Fibroblast of skin of right quadriceps (primary cell): ENCODE data around the gene COL15A1.

Experiments
- DNase-seq: peaks from one replicate; pipeline ENCODE4 v3.0.0-alpha.2; 2013

The COL15A1 gene

DNA sequence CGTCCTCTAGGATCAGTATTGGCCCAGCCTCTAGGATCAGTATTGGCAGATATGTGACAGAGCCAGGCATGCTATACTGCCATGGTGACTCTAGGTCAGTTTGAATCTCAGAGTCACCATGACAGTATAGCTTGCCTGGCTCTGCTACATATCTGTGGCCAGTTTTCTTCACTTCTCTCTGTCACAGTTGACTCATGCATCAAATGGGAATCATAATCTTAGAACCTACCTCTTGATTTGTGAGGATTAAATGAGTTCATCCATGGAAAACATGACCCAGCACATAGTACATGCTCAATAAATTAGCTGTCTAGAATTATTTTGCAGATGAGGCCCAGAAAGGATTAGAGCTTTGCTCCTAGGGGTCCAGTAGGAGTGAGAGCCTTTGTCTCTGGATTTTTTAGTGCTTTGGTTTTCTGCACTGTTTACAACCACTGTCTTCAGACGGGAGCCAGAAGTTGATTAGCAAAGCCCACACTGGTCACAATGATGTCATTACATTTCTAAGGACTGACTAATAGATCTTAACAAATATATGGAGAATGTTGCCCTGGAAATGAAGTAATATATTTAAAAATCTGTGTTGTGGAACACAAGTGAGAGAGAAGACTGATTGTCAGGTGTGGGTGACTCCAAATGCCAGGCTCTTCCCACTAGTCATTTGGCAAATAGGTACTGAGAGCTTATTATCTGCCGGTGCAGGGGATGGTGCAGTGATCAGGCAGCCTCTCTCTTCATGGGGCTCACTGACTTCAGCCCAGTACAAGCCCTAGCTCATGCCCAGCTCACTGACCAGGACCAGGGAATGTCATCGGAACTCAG lies 76.0 kb downstream of the COL15A1 start:
- peak; percentile 98 for DNase-seq

- DNase-seq, result no peak
Measured at GRCh38 chr9:99020786-99021436, 77.2 kb downstream of the COL15A1 start.

DNA sequence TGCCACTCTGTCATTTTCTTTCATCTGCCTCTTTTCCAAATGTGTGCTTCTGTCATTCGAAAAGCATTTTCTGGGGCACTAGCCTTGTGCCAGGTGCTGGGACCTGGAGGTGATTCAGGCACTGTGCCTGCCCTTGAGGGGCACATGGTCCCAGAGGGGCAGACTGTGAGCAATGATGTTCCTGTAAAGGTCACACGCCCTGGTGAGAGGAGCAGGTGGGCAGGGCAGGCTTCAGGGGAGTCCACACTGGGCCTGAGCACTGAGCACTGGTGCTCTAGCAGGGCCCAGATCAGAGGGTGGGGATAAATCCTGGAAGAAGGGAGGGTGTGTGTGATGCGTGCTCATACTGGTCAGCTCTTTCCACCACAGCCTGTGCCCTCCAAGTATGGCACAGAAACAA lies 77.8 kb downstream of the COL15A1 start:
- DNase-seq, result no peak

DNA sequence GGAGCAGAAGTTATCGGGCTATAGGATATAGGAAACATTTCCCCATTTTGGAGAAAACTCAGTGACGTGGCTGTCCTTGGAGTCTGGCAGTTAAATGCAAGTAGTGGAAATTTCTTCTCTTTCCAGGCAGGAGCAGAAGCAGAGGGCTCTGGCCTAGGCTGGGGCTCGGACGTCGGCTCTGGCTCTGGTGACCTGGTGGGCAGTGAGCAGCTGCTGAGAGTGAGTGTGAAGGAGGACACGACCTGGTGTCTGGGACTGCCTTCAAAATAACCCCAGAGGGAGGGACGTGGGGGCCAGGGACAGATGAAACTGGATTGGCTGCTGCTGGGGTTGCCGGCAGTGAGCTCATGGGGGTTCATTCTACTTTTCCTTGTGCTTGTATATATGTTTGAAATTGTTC lies 79.5 kb downstream of the COL15A1 start:
- DNase-seq, result no peak

DNA sequence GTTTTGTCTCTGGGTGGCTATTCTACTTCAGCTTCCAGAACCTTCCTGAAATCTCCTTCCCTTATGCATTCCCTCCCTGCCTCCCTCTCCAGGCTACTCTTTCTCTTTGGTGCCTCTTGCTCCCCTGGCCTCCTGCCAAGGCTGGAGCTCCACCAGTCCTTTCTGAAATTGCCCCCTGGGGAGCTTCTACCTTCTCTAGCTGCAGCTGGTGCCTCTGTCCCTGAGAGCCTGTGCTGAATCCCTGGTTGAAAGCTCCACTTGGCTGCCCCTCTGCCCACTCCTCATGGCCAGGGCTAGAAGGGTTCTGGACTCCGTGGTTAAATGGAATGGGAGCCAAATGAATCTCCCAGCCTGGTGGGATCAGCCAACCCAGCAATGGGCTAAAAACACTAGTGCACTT lies 80.1 kb downstream of the COL15A1 start:
- DNase-seq, result peak; percentile 81

DNA sequence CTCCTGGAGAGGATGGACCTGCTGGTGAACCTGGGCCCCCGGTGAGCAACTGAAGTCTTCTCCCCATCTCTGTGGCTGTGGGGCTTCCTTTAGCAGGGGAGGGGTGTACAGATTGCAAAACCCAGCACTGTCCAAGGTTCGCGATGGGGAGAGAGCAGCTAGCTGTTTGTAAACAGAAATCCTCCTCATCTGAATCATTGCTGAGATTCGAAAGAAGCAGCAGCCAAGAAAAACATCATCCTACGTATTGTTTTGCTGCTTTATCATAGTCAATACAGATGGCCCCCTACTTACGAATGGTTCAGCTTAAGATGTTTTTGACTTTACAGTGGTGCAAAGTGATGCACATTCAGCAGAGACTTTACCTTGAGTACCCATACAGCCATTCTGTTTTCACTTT lies 81.3 kb downstream of the COL15A1 start:
- no peak for DNase-seq

DNA sequence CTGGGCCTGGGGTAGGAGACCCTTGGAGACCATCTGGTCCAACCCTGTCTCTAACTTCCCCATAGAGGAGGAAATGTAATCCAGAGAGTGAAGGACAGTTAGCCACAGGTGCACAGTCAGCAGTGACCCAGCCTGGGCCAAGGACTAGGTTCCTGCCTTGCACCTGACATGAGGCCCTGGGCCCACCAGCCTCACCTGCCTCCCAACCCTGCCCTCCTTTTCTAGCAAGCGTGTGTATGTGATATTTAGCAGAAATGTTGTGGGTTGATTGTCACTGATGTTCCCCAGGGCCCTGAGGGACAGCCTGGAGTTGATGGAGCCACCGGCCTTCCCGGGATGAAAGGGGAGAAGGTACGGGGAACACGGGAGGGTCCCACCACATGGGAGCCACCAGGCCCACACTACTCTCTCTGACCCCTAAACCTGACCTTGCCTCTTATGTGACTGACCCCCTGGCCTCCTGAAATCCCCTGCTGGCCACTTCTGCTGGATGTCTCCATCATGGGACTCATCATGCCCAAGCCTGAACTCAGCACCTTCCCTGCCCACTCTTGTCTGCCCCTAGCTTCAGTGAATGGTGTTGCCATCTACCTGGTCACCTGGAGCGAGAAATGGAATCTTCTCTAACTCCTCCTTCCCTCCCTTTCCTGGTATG lies 82.0 kb downstream of the COL15A1 start:
- DNase-seq, result no peak

- no peak for DNase-seq
Measured at GRCh38 chr9:99026271-99026955, 82.7 kb downstream of the COL15A1 start.

GRCh38 chr9:99026956-99027298 lies 83.2 kb downstream of the COL15A1 start:
- DNase-seq, result no peak

GRCh38 chr9:99027443-99027842 lies 83.7 kb downstream of the COL15A1 start:
- no peak for DNase-seq

- peak; percentile 30 for DNase-seq
Measured at GRCh38 chr9:99029083-99029645, 85.5 kb downstream of the COL15A1 start.

DNA sequence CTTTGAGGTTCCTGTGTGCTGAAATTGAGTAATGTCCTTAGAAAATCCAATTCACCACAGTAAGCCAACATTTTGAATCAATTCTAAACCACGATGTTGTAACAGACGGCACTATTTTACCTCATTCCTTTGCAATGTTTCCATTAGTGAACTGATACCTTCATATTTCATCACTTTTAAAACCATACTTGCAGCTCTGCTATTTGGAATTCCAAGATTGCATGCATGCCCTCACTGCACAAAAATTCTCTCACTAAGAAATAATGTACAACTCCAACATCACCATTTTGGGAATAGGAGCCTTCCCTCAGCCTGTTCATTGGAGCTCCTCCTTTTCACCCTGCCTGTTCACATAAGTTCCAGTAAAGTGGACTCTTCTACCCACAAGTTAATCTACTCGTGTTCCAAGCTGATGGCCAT lies 86.4 kb downstream of the COL15A1 start:
- peak; percentile 98 for DNase-seq

DNA sequence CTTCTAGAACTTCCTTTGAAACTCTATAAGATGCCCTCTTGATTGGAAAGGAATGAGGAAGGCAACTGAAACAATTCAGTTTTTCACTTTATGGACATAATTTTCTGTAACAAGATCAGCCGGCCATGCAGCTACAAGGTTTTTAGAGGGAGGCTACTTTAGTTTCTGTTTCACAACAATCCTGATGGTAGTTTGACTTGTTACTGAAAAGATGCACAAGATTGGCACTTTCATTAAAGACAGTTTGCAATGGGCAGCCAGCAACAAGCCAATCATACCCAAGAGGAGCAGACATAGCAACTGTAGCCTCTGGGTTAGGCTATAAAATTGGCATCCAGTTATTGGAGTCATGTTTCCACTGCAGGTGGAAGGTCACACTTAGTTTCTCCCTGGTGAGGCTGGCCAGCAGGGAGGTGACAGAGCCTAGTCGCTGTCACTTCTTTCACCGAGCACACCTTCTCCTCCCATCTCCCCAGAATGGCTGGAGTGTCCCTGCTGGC lies 87.0 kb downstream of the COL15A1 start:
- DNase-seq, result no peak

DNA sequence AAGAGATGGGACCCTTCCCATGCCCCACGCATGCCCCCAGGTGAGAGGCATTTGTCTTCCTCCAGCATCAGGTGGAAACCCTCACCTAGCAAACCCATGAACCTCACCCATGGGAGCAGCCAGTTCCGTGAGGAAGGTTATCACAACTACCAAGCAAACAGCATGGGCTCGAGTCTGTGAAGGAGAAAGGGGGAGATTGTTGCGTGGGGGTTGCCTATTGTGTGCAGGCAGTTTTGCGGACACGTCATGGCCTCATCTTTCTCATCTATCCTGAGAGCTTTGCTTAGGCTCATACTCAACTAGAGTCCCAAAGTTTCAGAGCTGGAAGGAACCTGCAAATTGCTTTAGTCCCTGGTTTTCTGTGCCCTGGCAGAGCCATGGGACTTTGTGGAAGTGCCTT lies 87.6 kb downstream of the COL15A1 start:
- DNase-seq, result no peak

GRCh38 chr9:99031994-99032393 lies 88.3 kb downstream of the COL15A1 start:
- no peak for DNase-seq

DNA sequence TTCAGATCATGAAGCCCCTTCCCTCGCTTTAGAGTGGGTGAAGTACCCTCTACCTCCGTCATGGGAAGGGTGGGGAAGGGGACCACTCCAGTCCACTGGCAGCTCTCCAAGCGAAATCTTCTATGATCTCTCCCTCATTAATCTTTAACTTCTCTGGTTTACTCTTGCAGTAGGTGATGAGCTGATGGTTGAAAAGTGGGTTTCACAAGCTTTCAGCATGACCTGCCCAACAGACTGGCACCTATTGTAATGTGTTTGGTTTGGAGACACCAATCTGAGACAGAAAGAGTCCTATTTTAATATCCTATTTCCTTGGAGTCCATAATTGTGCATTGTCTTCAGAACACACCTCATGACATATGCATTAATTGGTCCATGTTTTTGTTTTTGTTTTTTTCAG lies 90.4 kb downstream of the COL15A1 start:
- DNase-seq, result no peak

DNA sequence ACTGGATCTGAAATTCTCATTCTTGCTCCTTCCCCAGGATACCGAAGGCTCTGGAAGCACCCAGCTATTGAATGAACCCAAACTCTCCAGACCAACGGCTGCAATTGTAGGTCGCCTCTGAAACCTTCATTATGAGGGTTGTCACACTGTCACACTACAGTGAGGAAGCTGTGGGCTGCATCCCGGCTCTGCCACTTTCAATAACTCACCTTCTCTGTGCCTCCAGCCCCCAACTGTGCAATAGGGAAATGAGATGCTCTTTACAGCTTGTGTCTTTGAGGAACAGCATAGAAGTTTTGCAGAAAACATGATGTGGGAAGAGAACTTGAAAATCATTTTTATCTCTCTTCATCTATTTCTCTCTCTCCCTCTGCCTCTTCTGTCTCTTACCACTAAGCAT lies 91.6 kb downstream of the COL15A1 start:
- no peak for DNase-seq

GRCh38 chr9:99037769-99038483 lies 94.2 kb downstream of the COL15A1 start:
- peak; percentile 76 for DNase-seq

DNA sequence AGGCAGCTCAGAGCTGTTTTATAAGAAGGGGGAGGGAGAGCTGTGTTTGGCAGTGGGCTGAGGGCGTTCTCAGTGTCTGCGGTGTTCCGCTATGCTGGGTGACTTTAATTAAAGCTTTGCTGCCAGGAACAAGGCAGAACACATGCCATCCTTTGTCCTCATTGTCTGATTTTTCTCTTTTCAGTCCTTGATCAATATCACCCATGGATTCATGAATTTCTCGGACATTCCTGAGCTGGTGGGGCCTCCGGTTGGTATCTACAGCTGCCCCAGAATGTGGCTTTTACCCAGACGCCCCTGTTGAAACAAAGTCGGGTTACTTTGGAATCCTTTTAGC lies 94.7 kb downstream of the COL15A1 start:
- DNase-seq, result peak; percentile 26

GRCh38 chr9:99039505-99040182 lies 95.9 kb downstream of the COL15A1 start:
- peak; percentile 63 for DNase-seq

- peak; percentile 15 for DNase-seq
Measured at GRCh38 chr9:99040251-99040900, 96.7 kb downstream of the COL15A1 start.
